ENCODE results near the gene DAPK1. TPM values are rescaled to one million over a fixed set of nuclear protein-coding genes. Genes with fewer than 3 reads are reported as not detected.

DAPK1 gene
- total RNA-seq, 4 donors from 2014 or later, result 14.5 to 28.3 (median 20.7) TPM

GRCh38 chr9:87607859-87608258 lies 110.2 kb downstream of the DAPK1 start:
- Histone ChIP-seq H3K36me3 (no peaks in the 10 kb centered on the region), H3K27me3 (no peaks in the 10 kb centered on the region), H3K4me1 (peaks cover 0 to 9% (median 4%) of the 10 kb centered on the region in 4 donors), H3K9me3 (no peaks in the 10 kb centered on the region), H3K4me3 (no peak overlapping the region), H3K27ac (peak overlapping the region in 3 of 4 donors; percentile 25 to 51 (median 35))
- TF ChIP-seq CTCF (IDR thresholded peaks at IDR 0.05) (no peak), POLR2A (IDR thresholded peaks at IDR 0.05) (no peak), EP300 (IDR thresholded peaks at IDR 0.05; ENCODE audit: low read depth) (no peak), POLR2AphosphoS5 (IDR thresholded peaks at IDR 0.05) (no peak)
- in situ Hi-C loops (cut with MboI; ENCODE audit: low pct_ligation_motif_present in 1 of 4, low pct_unique_long_range_greater_than_20kb in 1 of 4, low sequenced_read_pairs in 3 of 4) (loop anchor here in 1 of 4 donors (25.0 kb wide), 1 partner anchor 96 kb away; no protein-coding TSS in a partner anchor), intact Hi-C loops (cut with DNase I; ENCODE audit: low total_unique reads) (no loop called here)
- DNase-seq, result no peak
- WGBS, 2 donors (ENCODE audit: low coverage in 1 of 2), result 73 to 76% methylated on average over 2 to 3 of the region's 3 CpGs

- H3K9me3 ChIP-seq, result no peaks in the 10 kb centered on the region
- intact Hi-C loops (cut with DNase I; ENCODE audit: low total_unique reads), result no loop called here
These were observed 111.3 kb downstream of the DAPK1 start for GRCh38 chr9:87609002-87609401.

GRCh38 chr9:87609486-87609885 lies 111.8 kb downstream of the DAPK1 start:
- DNase-seq, result no peak
- Histone ChIP-seq H3K9me3 (no peaks in the 10 kb centered on the region), H3K27ac (no peak overlapping the region), H3K4me1 (peaks cover 0 to 18% (median 9%) of the 10 kb centered on the region in 4 donors), H3K4me3 (no peak overlapping the region), H3K27me3 (no peaks in the 10 kb centered on the region), H3K36me3 (no peaks in the 10 kb centered on the region)
- intact Hi-C loops (cut with DNase I; ENCODE audit: low total_unique reads) (no loop called here), in situ Hi-C loops (cut with MboI; ENCODE audit: low pct_ligation_motif_present in 1 of 4, low pct_unique_long_range_greater_than_20kb in 1 of 4, low sequenced_read_pairs in 3 of 4) (loop anchor here in 1 of 4 donors (25.0 kb wide), 1 partner anchor 97 kb away; no protein-coding TSS in a partner anchor)
- TF ChIP-seq POLR2AphosphoS5 (IDR thresholded peaks at IDR 0.05) (no peak), EP300 (IDR thresholded peaks at IDR 0.05; ENCODE audit: low read depth) (no peak), CTCF (IDR thresholded peaks at IDR 0.05) (no peak), POLR2A (IDR thresholded peaks at IDR 0.05) (no peak)
- WGBS, 2 donors (ENCODE audit: low coverage in 1 of 2), result 72 to 86% methylated on average over 2 to 5 of the region's 5 CpGs

More at GRCh38 chr9:87609002-87609401, 111.3 kb downstream of the DAPK1 start:
- peak overlapping the region in 2 of 4 donors; percentile 17 to 51 for H3K27ac ChIP-seq
- peaks cover 0 to 18% (median 8%) of the 10 kb centered on the region in 4 donors for H3K4me1 ChIP-seq
- no peaks in the 10 kb centered on the region for H3K27me3 ChIP-seq
- in situ Hi-C loops (cut with MboI; ENCODE audit: low pct_ligation_motif_present in 1 of 4, low pct_unique_long_range_greater_than_20kb in 1 of 4, low sequenced_read_pairs in 3 of 4), result loop anchor here in 1 of 4 donors (25.0 kb wide), 1 partner anchor 97 kb away; no protein-coding TSS in a partner anchor
- no peak overlapping the region for H3K4me3 ChIP-seq
- DNase-seq, result no peak
- TF ChIP-seq EP300 (IDR thresholded peaks at IDR 0.05; ENCODE audit: low read depth), result no peak
- no peak for TF ChIP-seq CTCF (IDR thresholded peaks at IDR 0.05)
- TF ChIP-seq POLR2AphosphoS5 (IDR thresholded peaks at IDR 0.05), result no peak
- TF ChIP-seq POLR2A (IDR thresholded peaks at IDR 0.05), result no peak
- no peaks in the 10 kb centered on the region for H3K36me3 ChIP-seq
- 90 to 92% methylated on average over 2 to 11 of the region's 11 CpGs for WGBS, 2 donors (ENCODE audit: low coverage in 1 of 2)

- H3K36me3 ChIP-seq, result no peaks in the 10 kb centered on the region
- no peak for TF ChIP-seq EP300 (IDR thresholded peaks at IDR 0.05; ENCODE audit: low read depth)
- no peak for TF ChIP-seq POLR2A (IDR thresholded peaks at IDR 0.05)
- TF ChIP-seq POLR2AphosphoS5 (IDR thresholded peaks at IDR 0.05), result no peak
- no peak for TF ChIP-seq CTCF (IDR thresholded peaks at IDR 0.05)
- DNase-seq, result no peak
- H3K27me3 ChIP-seq, result no peaks in the 10 kb centered on the region
- WGBS, 2 donors (ENCODE audit: low coverage in 1 of 2), result 82 to 84% methylated on average over 11 to 12 of the region's 12 CpGs
- H3K9me3 ChIP-seq, result no peaks in the 10 kb centered on the region
- H3K27ac ChIP-seq, result peak overlapping the region in 3 of 4 donors; percentile 9 to 54 (median 31)
- intact Hi-C loops (cut with DNase I; ENCODE audit: low total_unique reads) (no loop called here), in situ Hi-C loops (cut with MboI; ENCODE audit: low pct_ligation_motif_present in 1 of 4, low pct_unique_long_range_greater_than_20kb in 1 of 4, low sequenced_read_pairs in 3 of 4) (loop anchor here in 1 of 4 donors (25.0 kb wide), 1 partner anchor 98 kb away; no protein-coding TSS in a partner anchor)
- peaks cover 0 to 20% (median 9%) of the 10 kb centered on the region in 4 donors for H3K4me1 ChIP-seq
- H3K4me3 ChIP-seq, result no peak overlapping the region
These were observed 112.8 kb downstream of the DAPK1 start for GRCh38 chr9:87610200-87611155.

All from transverse colon (tissue), 4 donors.